ENCODE data around the gene SLC27A5.

DNA sequence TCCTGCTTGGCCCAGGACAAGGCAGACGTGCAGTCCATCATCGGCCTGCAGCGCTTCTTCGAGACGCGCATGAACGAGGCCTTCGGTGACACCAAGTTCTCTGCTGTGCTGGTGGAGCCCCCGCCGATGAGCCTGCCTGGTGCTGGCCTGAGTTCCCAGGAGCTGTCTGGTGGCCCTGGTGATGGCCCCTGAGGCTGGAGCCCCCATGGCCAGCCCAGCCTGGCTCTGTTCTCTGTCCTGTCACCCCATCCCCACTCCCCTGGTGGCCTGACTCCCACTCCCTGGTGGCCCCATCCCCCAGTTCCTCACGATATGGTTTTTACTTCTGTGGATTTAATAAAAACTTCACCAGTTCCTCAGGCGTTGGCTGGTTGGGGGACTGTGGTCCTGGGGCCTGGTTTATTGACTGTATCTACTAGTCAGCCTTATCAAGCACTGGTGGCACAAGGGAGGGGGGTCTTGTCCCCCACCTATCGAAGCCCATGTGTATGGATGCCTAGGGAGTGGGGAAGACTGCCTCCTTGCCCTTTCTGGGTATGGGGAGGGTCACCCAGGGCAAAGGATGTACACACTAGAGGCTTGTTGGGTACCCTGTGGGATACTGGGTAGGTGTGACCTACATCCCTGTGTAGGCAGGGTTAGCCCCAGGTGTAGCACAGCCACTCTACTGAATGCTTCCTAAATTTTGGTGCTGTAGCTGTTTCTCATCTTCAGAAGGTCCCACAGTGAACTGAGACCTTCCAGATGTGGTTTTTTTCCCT is 38.8 kb upstream of the SLC27A5 start:
- TF ChIP-seq, protein P1, sequence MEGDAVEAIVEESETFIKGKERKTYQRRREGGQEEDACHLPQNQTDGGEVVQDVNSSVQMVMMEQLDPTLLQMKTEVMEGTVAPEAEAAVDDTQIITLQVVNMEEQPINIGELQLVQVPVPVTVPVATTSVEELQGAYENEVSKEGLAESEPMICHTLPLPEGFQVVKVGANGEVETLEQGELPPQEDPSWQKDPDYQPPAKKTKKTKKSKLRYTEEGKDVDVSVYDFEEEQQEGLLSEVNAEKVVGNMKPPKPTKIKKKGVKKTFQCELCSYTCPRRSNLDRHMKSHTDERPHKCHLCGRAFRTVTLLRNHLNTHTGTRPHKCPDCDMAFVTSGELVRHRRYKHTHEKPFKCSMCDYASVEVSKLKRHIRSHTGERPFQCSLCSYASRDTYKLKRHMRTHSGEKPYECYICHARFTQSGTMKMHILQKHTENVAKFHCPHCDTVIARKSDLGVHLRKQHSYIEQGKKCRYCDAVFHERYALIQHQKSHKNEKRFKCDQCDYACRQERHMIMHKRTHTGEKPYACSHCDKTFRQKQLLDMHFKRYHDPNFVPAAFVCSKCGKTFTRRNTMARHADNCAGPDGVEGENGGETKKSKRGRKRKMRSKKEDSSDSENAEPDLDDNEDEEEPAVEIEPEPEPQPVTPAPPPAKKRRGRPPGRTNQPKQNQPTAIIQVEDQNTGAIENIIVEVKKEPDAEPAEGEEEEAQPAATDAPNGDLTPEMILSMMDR (IDR thresholded peaks at IDR 0.05), result no peak
- TF ChIP-seq POLR2AphosphoS5 (IDR thresholded peaks at IDR 0.05) (no peak), POLR2A (IDR thresholded peaks at IDR 0.05) (no peak), EP300 (IDR thresholded peaks at IDR 0.05) (no peak)
